GM10266 (cell line): ENCODE results near the gene LRRC1.

ENCODE experiments used
- DNase-seq: peaks from one replicate; pipeline ENCODE4 v3.0.0; 2012; ENCODE audit errors: extremely low spot score
- TF ChIP-seq, protein P1 (sequence below): IDR thresholded peaks from 2 replicates; pipeline ENCODE4 v1.5.1; 2012; ENCODE audit warnings: mild to moderate bottlenecking, low read depth; ENCODE audit not compliant: control insufficient read depth, insufficient read depth; ENCODE audit errors: missing control alignments

Gene LRRC1

DNA sequence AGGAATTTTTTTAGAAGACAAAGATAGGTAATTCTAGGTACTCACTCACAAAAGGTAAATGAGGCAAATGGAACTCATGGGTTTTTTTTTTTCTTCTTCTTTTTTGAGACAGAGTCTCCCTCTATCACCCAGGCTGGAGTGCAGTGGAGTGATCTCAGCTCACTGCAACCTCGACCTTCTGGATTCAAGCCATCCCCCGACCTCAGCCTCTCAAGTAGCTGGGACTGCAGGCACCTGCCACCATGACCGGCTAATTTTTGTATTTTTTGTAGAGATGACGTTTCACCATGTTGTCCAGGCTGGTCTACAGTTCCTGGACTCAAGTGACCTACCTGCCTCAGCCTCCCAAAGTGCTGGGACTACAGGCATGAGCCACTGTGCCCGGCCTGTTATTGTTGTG lies 126.1 kb downstream of the LRRC1 start:
- DNase-seq = no peak
- TF ChIP-seq, protein P1, sequence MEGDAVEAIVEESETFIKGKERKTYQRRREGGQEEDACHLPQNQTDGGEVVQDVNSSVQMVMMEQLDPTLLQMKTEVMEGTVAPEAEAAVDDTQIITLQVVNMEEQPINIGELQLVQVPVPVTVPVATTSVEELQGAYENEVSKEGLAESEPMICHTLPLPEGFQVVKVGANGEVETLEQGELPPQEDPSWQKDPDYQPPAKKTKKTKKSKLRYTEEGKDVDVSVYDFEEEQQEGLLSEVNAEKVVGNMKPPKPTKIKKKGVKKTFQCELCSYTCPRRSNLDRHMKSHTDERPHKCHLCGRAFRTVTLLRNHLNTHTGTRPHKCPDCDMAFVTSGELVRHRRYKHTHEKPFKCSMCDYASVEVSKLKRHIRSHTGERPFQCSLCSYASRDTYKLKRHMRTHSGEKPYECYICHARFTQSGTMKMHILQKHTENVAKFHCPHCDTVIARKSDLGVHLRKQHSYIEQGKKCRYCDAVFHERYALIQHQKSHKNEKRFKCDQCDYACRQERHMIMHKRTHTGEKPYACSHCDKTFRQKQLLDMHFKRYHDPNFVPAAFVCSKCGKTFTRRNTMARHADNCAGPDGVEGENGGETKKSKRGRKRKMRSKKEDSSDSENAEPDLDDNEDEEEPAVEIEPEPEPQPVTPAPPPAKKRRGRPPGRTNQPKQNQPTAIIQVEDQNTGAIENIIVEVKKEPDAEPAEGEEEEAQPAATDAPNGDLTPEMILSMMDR = no peak

DNA sequence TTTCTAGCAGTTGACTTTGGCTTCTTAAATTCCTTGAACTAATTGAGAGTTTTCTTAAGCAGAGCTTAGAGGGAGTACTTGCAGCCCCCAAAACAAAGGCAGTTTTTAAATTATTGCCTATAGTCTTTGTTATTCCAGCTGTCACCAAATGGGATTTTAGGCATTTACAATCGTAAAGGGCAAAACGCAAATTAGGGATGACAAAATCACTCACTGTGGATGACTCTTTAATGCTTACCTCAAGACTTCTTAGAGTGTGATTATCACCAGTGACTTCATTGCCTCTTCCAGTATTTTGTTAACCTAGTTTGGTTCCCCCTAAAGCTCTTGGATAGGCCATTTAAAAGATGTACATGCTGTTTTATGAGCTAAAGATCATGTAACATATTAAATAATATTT lies 126.8 kb downstream of the LRRC1 start:
- no peak for DNase-seq
- TF ChIP-seq, protein P1 = no peak

DNA sequence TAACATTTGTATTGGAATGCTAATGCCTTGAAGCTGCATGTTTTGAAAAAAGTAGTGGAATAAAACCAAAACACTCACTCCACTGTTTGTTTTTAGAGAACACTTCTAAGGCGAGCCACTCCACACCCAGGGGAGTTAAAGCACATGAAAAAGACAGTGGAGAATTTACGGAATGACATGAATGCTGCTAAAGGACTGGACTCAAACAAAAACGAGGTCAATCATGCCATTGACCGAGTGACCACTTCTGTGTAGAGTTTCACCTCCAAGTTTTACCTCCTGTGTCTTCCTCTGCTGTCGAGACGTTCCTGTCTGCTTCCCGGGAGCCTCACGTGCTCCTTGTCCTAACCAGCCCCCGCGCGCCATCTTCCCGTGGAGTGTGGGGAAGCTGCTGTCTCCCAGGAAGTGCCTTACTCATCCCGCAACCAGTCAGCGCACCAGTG lies 127.8 kb downstream of the LRRC1 start:
- no peak for DNase-seq
- TF ChIP-seq, protein P1 = no peak

DNA sequence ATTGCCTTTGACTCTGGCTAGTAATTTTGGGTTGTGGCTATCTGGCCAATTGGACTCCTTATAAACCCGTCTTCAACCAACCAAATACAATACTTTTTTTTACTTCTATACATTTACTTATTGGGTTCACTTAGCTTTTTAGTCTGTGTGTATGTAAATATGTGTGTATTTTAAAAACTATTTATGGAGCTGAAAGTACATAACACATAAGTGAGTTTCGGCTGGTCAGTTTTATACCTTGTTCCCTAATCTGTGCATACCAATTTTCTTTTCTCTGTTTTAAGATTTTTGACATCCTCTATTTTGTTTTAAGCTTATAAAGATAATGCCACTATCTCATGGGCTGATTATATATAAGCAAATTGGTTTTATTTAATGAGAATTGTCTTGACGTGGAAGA lies 129.5 kb downstream of the LRRC1 start:
- TF ChIP-seq, protein P1 = no peak
- DNase-seq = no peak

DNA sequence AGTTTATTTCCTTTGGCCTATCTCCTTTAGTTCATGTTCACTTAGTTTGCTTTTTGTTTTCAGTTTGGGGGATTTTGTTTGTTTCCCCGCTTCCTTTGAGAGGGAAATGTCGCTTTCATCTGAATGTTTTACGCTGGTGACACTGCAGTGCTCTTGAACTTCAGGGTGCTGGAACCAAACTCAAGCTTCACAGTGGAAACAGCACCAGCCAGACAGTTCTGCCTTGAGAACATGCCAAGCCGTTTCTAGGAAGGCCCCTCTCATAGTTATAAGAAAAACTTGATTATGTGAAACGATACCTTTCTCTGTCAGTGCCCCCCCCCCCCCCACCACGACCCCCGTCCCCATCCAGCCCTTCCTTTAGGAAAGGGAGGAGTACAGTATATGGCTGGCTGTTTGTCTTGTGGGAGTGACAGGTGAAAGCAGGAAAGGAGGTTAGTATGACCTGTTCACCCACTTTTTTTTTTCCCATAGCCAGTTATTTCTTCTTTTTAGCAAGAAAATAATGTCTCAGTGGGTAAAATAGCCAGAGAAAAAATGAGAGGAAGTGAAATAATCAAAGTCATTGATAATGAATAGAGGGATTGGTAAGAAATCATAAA lies 130.1 kb downstream of the LRRC1 start:
- no peak for DNase-seq
- TF ChIP-seq, protein P1 = no peak

DNA sequence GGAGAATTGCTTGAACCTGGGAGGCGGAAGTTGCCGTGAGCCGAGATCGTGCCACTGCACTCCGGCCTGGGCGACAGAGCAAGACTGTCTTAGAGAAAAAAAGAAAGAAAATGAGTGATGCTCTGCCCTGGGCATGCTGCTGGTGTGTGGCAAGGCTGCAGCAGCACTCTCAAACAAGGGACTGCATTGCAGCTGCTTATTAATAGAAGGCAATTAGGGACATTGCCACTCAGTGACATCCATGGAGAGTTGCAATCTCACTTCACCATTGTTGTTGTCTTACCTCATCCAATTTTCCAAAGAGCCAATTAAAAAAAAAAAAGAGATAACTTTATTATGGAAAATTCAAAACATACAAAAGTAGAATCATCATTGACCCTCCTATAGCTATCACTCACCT lies 131.1 kb downstream of the LRRC1 start:
- DNase-seq = no peak
- TF ChIP-seq, protein P1 = no peak

DNA sequence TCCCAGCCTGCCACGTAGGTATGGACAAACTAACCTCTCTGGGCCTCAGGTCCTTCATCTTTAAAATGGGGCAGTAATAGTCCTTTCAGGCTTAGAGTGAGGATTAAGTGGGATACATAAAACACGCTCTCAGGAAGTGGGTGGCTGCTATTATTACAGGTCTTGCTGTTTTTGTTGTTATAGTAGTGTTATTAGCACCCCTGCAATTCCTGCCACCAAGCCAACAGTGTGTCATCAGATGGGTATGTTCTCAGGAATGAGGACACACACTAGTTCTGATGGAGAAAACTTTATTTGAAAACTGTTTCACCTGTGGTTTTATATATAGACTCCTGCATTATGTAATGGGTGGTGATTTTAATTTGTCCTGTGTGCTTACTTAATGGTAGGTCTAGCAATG lies 131.7 kb downstream of the LRRC1 start:
- no peak for DNase-seq
- TF ChIP-seq, protein P1 = no peak
